HL-60 (cell line): ENCODE data around the gene NSFL1C.
"Not testable (repeated sequence)": the region's sequence is repeated elsewhere in the genome, so short reads cannot be mapped to it uniquely, and the experiment has no call there.

Experiments used
- DNase-seq, 2 experiments: peaks; one replicate each; pipeline ENCODE4 v3.0.0-alpha.2; 2010 to 2020; ENCODE audit warnings: low read depth in 1 of 2, low spot score in 1 of 2
- H3K27ac ChIP-seq: fragments of 250-450 bp; sonication (Bioruptor Pico); replicated peaks from 2 replicates; pipeline ENCODE4 v1.5.1; 2020; ENCODE audit warnings: mild to moderate bottlenecking, moderate library complexity
- H3K27me3 ChIP-seq: fragments of 250-450 bp; sonication (Bioruptor Pico); 2 replicates; pipeline ENCODE4 v1.5.1; 2021; ENCODE audit warnings: mild to moderate bottlenecking, moderate library complexity; ENCODE audit not compliant: insufficient read depth, poor library complexity, severe bottlenecking
- H3K4me3 ChIP-seq: replicated peaks from 2 replicates; pipeline ENCODE4 v1.5.1; 2011; ENCODE audit warnings: mild to moderate bottlenecking, control low read depth, low read length; ENCODE audit not compliant: insufficient read depth
- GABPA ChIP-seq: IDR thresholded peaks from 2 replicates; pipeline ENCODE4 v1.6.1; 2012; ENCODE audit warnings: low read depth
- POLR2AphosphoS5 ChIP-seq: IDR thresholded peaks from 2 replicates; pipeline ENCODE4 v1.6.1; 2012; ENCODE audit warnings: low read depth
- SPI1 ChIP-seq: IDR thresholded peaks from 2 replicates; pipeline ENCODE4 v1.6.1; 2012; ENCODE audit warnings: low read depth, mild to moderate bottlenecking, borderline replicate concordance
- TF ChIP-seq, protein P1 (sequence below): IDR thresholded peaks from 2 replicates; pipeline ENCODE4 v1.6.1; 2012; ENCODE audit warnings: low read depth; ENCODE audit not compliant: insufficient replicate concordance
- TF ChIP-seq, protein P2 (sequence below): IDR thresholded peaks from one replicate; pipeline ENCODE4 v1.5.1; 2011; ENCODE audit warnings: low read length, control low read depth, inconsistent platforms; ENCODE audit not compliant: insufficient read depth

NSFL1C gene

DNA sequence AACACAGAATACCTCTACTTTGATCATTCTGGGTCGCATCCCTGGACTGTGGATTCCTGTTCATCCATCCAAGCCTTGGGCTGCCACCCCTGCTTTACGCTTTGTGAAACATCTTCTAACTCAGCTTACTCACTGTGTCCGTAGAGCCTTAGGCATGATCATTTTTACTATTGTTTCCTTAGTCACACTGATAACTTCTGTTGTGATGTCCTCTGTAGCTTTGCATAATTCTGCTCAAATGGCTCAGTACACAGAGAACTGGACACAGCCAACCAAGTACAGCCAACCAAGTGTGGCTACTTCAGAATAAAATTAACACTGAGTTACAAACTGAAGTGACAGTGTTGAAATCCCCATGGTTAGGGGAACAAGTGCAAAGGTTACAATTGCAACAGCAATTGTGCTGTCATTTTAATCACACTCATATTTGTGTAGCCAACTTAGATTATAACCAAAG is 65.2 kb downstream of the NSFL1C start:
- TF ChIP-seq GABPA: no peak
- TF ChIP-seq SPI1: no peak
- TF ChIP-seq, protein P1, sequence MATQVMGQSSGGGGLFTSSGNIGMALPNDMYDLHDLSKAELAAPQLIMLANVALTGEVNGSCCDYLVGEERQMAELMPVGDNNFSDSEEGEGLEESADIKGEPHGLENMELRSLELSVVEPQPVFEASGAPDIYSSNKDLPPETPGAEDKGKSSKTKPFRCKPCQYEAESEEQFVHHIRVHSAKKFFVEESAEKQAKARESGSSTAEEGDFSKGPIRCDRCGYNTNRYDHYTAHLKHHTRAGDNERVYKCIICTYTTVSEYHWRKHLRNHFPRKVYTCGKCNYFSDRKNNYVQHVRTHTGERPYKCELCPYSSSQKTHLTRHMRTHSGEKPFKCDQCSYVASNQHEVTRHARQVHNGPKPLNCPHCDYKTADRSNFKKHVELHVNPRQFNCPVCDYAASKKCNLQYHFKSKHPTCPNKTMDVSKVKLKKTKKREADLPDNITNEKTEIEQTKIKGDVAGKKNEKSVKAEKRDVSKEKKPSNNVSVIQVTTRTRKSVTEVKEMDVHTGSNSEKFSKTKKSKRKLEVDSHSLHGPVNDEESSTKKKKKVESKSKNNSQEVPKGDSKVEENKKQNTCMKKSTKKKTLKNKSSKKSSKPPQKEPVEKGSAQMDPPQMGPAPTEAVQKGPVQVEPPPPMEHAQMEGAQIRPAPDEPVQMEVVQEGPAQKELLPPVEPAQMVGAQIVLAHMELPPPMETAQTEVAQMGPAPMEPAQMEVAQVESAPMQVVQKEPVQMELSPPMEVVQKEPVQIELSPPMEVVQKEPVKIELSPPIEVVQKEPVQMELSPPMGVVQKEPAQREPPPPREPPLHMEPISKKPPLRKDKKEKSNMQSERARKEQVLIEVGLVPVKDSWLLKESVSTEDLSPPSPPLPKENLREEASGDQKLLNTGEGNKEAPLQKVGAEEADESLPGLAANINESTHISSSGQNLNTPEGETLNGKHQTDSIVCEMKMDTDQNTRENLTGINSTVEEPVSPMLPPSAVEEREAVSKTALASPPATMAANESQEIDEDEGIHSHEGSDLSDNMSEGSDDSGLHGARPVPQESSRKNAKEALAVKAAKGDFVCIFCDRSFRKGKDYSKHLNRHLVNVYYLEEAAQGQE: no peak
- TF ChIP-seq, protein P2, sequence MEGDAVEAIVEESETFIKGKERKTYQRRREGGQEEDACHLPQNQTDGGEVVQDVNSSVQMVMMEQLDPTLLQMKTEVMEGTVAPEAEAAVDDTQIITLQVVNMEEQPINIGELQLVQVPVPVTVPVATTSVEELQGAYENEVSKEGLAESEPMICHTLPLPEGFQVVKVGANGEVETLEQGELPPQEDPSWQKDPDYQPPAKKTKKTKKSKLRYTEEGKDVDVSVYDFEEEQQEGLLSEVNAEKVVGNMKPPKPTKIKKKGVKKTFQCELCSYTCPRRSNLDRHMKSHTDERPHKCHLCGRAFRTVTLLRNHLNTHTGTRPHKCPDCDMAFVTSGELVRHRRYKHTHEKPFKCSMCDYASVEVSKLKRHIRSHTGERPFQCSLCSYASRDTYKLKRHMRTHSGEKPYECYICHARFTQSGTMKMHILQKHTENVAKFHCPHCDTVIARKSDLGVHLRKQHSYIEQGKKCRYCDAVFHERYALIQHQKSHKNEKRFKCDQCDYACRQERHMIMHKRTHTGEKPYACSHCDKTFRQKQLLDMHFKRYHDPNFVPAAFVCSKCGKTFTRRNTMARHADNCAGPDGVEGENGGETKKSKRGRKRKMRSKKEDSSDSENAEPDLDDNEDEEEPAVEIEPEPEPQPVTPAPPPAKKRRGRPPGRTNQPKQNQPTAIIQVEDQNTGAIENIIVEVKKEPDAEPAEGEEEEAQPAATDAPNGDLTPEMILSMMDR: no peak
- TF ChIP-seq POLR2AphosphoS5: no peak
- Histone ChIP-seq H3K27me3 (no peaks in the 10 kb centered on the region), H3K27ac (no peak overlapping the region), H3K4me3 (no peak overlapping the region)
- no peak for DNase-seq

DNA sequence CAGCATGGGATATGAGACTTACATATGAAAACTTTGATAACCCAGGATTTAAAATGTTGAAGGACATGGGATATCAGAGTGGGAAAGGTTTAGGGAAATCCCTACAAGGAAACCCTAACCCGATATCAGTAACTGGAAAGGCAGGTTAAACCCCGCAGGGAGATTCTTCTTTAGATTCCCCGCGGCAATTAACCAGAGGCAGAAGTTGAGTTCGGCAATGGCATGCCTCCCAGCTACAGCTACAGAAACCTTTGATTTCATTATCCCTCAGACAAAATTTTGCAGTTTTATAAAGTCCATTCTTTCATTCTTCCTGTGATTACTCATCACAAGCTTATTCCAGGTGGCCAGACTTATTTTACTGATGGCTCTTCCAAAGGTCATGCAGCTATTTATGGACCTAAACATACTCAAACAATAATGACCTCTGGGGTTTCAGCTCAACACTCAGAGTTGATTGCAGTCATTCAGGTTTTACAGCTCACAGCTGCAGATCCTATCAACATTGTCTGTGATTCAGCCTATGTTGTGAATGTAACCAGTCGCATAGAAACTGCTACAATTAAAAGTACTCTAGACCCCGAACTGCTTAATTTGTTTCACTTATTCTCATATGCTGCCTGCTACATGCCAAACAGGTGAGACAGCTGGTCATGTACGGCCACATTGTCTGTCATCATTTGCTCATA is 66.8 kb downstream of the NSFL1C start:
- H3K4me3 ChIP-seq, H3K27ac ChIP-seq, DNase-seq, H3K27me3 ChIP-seq: not testable (repeated sequence)

DNA sequence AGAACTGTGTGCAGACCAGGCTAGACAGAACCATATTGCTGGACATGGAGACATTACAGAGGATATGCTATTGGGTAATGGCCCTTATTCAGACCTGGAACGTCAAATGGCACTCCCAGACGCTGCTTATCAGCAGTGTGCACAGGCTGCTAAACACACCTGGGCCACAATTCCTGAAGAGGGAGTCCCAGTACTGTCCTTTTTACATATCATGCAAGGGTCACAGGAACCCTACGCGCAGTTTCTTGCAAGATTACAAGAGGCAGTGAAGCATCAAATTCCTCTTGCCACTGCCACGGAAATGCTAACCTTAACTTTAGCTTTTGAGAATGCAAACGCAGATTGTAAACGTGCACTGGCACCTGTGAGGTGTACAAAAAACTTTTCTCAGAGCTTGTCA is 68.5 kb downstream of the NSFL1C start:
- H3K27me3 ChIP-seq, DNase-seq, H3K27ac ChIP-seq, H3K4me3 ChIP-seq: not testable (repeated sequence)

DNA sequence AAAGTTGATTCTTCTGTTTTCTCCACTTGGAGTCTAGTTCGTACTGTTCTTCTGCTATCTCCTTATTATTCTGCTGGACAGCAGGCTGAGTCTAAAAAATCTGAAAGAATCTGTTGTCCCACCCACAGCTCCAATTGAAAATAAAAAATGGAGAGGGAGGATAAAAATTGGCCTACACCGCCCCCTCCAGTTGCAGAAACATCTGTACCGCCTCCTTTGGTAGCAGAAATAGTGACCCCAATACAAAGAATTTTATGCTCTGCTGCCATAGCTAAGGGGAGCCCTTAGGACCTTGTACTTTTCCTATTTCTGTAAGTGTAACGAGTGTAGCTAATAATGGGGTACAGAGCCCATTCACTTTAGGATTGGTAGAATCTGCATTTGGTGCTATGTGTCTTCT is 68.9 kb downstream of the NSFL1C start:
- no peak for DNase-seq
- Histone ChIP-seq H3K4me3 (no peak overlapping the region), H3K27me3 (no peaks in the 10 kb centered on the region), H3K27ac (no peak overlapping the region)
- TF ChIP-seq GABPA (no peak), SPI1 (no peak), POLR2AphosphoS5 (no peak)
- TF ChIP-seq, protein P2: no peak
- TF ChIP-seq, protein P1: no peak

DNA sequence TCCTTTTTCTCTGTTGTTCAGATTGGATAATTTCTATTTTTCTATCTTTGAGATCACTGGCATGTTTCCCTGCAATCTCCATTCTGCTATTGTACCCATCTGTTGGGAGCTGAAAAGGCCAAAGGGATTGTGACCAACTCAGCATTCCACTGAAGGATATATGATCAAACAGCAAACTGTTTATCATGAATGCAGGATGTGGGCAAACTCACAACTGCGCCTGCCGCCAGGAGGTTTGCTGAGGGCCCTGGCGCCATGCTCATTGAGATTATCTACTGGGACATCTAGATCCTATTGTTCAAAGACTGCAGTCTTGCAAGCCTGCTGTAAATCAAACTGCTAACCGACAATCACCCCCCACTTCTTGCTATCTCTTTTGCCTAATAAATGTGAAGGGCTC is 69.9 kb downstream of the NSFL1C start:
- DNase-seq: no peak
- TF ChIP-seq GABPA (no peak), SPI1 (no peak), POLR2AphosphoS5 (no peak)
- TF ChIP-seq, protein P1: no peak
- TF ChIP-seq, protein P2: no peak
- Histone ChIP-seq H3K27ac (no peak overlapping the region), H3K4me3 (no peak overlapping the region), H3K27me3 (no peaks in the 10 kb centered on the region)
